ENCODE results near the gene TNFAIP8L1.
"Not testable (repeated sequence)": the region's sequence is repeated elsewhere in the genome, so short reads cannot be mapped to it uniquely, and the experiment has no call there.

TNFAIP8L1 gene

DNA sequence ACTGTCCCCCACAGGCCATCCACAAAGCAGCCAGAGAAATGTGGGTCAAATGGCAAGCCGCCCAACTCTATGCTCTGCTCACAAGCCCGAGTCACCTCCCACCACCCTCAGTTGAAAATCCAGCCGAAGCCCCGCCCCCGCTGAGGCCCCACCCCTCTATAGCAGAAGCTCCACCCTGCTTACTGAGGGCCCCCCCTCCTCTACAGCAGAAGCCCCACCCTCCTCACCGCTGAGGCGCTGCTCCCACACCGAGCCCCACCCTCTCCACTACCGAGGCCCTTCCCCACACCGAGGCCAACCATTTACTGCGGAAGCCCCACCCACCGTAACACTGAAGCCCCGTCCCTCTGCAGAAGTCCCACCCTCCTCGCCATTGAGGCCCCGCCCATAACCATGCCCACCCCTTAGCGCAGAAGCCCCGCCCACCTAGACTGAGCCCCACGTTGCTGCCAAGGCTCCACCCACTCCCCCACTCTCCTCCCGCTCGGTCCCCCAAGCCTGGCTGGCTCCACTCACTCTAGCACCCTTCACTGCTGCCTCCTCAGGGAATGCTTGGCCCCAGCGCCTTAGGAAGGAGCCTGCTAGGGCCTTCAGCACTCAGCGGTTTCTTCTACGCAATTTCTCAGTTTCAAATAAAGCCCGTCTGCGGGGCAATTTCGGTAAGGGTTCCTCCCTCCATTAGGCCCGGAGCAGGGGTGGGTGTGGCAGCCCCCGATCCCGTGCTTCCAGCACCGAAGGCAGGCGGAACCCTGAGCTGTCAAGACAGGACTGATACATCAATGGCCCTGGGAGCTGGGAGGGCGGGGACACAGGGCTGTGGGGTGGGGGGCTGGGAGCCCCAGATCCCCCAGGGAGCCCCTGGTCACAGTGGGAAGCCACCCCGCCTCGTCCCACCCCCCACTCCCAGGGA, 39.8 kb downstream of the TNFAIP8L1 start:
- no peak for DNase-seq (ENCODE audit: low read depth)

DNA sequence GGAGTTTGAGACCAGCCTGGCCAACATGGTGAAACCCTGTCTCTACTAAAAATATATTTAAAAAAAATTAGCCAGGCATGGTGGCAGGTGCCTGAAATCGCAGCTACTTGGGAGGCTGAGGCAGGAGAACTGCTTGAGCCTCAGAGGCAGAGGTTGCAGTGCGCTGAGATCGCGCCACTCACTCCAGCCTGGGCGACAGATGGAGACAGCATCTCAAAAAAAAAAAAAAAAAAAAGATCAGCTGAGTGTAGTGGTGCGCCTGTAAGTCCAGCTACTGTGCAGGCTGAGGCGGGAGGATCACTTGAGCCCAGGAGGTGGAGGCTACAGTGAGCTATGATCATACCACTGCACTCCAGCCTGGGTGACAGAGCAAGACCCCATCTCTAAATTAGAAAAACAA, 40.7 kb downstream of the TNFAIP8L1 start:
- DNase-seq (ENCODE audit: low read depth): not testable (repeated sequence)

DNA sequence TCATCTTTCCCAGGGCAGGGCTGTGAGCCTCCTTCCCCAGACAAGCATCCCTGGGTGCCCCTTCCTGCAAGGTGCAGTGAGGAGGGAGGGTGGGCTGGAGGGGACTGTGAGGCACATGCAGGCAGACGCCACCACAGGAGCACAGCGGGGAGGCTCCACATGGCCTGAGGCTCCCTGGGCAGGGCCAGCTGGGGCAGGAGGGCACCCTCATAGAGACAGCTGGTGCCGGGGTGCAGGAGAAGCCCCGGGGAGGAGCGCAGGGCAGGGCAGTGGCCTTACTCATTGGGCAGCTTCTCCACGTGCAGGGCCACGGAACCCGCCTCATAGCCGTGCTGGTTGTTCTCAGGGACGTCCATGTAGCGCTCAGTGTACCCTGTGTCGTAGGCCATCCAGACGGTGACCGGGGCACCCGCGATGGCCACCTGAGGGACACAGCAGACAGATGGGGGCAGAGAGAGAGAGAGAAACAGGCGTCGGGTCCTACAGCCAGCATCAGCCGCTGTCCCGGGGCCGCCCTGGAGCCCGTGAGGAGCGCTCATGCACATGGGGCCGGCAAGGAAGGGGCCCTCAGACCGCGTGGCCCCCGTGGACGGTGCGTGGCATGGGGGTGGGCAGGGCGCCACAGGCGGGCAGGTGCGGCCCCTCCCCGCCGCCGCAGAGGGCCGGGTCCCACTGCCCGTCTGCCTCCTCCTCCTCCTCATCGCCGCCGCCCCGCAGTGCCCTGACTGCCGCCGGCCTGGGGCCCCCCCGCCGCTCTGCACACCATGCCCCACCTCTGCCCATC, 43.3 kb downstream of the TNFAIP8L1 start:
- DNase-seq (ENCODE audit: low read depth): no peak

DNA sequence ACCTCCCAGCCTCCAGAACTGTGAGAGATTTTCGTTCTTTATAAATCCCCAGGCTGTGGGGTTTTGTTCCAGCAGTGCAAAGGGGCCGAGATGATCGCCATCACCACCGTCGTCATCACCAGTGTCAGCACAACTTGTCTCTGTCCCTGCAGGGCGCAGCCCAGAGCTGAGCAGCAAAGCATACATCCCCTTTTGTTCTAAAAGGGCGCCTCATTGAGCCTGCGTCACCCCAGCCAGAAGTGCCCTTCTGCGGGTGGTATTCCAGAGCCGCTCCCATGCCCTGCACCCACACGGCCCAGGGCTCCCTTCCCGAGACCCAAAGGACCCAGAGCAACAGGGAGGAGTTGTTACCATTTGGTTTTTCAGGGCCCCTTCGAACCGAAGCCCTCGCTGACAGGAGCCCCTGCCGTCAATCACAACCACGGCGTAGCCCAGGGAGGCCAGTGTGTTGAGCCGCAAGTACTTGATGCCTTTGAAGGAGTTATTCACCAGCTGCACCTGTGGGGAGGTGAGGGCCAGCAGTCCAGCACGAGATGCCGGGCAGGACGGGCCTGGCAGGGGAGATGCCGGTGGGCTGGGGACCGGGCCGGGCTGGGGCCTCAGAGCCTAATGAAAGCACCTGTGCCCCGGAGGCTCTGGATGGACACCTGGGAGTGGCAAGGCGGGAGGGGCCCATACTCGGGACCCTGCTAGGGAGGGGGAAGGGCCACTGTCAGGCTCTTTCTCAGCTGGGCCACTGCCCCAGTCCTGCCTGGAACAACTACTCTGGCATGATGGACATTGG, 45.2 kb downstream of the TNFAIP8L1 start:
- DNase-seq (ENCODE audit: low read depth): no peak

DNA sequence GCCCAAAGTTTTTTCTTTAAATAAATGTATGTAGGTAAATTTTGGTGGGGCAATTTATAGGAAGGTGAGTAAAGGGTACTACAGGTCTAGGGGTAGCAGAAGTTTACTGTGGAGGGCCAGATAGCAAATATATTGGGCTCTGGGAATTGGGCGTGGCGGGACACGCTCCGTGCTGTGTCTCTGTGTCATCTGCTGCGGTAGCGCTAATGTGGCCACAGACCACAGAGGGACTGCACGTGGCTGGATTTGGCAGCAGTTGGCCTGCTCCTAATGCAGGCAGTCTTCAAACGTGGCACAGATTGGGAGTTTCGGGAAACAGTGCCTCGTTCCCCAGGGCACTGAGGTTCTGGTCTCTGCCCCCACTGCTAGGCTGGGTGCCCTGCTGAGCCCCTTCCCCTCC, 47.4 kb downstream of the TNFAIP8L1 start:
- DNase-seq (ENCODE audit: low read depth): no peak

DNA sequence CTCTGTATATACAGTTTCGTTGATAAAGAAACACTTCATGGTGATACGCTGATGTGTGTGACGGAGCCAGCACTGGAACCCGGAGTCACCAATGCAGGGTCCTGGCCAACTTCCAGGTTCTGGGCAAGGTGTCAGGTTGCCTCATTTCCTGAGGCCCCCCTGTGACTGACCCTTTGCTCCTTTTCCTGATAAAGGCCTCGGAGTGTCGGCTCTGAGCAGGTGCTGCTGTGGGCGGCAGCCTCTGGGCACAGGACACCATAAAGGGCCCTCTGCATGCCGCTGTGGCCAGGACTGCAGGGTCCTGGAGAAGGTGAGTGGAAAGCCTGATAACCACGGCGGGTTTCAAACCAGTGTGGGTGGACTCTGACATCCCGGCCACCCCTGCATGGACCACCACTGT, 48.1 kb downstream of the TNFAIP8L1 start:
- DNase-seq (ENCODE audit: low read depth): no peak

GRCh38 chr19:4688587-4688986, 49.3 kb downstream of the TNFAIP8L1 start:
- no peak for DNase-seq (ENCODE audit: low read depth)

GRCh38 chr19:4689403-4689802, 50.1 kb downstream of the TNFAIP8L1 start:
- DNase-seq (ENCODE audit: low read depth): no peak

GRCh38 chr19:4690361-4690760, 51.0 kb downstream of the TNFAIP8L1 start:
- DNase-seq (ENCODE audit: low read depth): no peak

- no peak for DNase-seq (ENCODE audit: low read depth)
These were observed 52.1 kb downstream of the TNFAIP8L1 start for GRCh38 chr19:4691373-4691772.

DNA sequence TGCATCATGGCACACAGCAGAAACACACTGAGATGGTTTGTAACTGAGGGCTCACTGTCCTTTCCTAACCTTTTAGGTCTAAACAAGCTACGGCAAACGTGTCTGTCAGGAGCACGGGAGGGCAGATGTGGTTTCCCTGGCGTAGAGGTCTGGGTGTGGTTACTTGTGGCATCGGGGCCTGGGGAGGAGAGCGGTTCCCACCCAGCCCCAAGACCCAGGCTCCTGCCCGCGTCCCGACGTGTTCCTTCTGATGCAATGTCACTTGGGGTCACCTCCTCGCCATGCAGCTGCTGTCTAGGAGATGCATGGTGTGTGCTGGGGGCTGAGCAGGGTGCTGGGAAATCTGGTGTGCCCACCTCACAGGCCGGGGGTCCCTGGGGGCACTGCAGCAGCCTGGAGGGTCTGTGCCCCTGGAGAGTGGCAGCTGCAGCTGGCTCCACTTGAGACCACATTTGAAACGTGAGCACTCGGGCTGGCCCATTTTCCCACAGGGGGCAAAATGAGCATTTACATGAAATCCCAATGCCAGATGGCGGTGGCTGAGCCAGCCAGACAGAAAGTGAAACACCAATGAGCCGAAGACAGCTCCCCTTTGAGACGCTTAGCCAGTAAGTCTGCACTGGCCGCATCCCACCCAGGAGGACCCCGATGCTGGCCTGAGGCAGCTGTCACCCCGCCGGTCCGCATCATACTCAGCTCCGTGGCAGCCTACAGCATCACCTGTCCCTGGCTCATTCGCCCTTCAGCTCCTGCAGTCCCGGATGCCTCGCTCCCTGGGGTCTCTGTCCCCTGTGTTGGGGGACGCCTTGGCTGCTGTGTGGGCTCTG, 53.1 kb downstream of the TNFAIP8L1 start:
- DNase-seq (ENCODE audit: low read depth): no peak

- DNase-seq (ENCODE audit: low read depth): no peak
These were observed 53.7 kb downstream of the TNFAIP8L1 start for GRCh38 chr19:4693078-4693350.

DNA sequence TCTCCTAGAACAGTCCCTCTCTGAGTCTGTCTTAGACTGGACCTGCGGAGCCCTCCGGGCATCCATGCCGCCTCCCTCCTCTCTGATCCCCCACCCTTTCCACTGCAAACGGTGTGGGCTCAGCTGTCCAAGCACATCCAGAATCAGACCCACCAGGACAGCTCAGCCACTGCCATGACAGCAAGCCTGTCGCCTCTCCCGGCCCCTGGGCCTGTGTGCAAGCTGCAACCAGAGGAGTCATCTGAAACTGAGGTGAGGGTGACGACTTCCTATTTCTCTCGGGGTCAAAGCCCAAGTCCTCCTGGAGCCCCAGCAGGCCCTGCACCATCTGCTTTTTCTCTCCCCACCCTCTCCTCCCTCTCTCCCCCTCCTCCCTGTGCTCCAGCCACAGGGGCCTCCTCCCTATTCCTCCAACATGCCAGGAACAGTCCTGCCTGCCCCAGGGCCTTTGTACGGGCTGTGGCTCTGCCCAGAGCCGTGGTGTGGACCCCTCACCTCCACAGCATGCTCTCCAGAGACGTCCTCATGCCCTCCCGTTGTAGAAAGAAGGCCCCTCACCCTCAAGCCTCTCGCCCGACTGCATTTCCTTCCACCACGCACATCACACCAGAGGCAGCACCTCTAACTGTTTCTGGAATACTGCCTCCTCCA, 54.3 kb downstream of the TNFAIP8L1 start:
- no peak for DNase-seq (ENCODE audit: low read depth)

DNA sequence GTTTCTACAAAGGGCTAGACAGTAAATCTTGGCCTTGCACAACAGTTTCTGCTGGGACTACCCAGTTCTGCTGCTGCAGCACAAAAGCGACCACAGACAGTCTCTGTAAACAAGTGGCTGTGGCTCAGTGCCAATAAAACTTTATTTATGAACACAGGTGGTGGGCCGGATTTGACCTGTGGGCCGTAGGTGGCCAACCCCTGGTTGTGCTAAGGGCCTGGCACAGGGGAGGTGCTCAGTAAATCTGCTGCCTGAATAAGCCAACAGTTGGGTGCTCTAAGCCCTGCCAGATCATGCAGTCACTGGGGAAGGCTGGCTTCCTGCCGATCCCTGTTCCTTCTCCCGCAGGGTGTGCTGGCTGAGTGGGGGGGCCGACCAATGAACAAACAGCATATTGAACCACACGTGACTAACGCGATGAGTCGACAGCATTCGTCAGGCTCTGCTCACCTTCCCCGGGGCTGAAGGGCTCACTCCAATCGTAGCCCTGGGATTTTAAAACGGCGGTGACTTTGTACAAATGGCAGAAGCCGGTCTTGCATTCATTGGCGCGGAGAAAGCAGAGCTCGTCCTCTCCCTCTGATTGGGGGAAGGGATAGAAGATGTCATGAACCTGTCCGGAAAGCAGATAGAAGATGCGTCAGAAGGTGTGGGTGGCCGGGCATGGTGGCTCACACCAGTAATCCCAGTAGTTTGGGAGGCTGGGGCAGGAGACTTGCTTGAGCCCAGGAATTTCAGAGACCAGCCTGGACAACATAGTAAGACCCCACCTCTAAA, 55.1 kb downstream of the TNFAIP8L1 start:
- no peak for DNase-seq (ENCODE audit: low read depth)

- no peak for DNase-seq (ENCODE audit: low read depth)
These were observed 56.0 kb downstream of the TNFAIP8L1 start for GRCh38 chr19:4695224-4695731.

DNA sequence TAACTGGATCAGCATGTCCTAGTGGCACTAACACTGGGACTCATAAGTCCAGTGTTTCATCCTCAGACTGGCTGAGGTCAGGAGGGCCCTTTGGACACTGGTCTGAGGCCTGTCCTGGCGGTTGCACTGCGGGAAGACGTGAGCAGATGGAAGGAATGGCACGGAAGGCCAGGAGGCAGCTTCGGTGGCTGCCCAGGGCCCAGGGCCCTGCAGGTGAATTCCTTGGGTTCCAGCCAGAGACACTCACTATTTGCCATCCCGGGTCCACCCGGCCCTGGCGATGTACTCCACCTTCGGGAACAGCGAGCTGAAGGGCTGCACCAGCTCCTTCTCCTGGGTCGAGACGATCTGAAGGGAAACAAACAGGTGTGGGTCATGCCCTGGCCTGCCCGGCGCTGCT, 58.0 kb downstream of the TNFAIP8L1 start:
- no peak for DNase-seq (ENCODE audit: low read depth)

- no peak for DNase-seq (ENCODE audit: low read depth)
These were observed 60.7 kb downstream of the TNFAIP8L1 start for GRCh38 chr19:4699826-4700692.

- DNase-seq (ENCODE audit: low read depth): no peak
These were observed 61.3 kb downstream of the TNFAIP8L1 start for GRCh38 chr19:4700693-4700970.

- no peak for DNase-seq (ENCODE audit: low read depth)
These were observed 62.2 kb downstream of the TNFAIP8L1 start for GRCh38 chr19:4701557-4701956.

DNA sequence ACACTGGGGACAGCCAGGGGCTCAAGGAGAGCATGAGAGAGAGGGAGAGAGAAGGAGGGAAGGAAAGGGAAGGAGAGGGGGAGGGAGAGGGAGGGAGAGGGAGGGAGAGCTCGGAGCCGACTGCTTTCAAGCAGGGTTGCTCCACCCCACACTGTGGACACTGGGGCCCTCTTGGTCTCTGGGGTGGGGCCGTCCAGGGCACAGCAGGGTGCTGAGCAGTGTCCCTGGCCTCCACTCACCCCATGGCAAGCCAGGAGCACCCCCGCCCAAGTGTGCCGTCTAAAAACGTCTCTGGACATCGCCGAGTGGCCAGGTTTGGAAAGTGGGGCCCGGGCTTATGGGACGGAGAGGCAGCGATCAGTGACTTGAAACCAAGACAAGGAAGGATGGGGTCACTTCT, 63.4 kb downstream of the TNFAIP8L1 start:
- no peak for DNase-seq (ENCODE audit: low read depth)

All from stimulated activated CD8-positive, alpha-beta memory T cell treated with anti-CD3 and anti-CD28 coated beads, Interleukin-12 subunit alpha, Interleukin-12 subunit beta, amount 100 ng/mL, for 1 hour (primary cell).